Measurements from ENCODE around the gene PAPOLA.

DNA sequence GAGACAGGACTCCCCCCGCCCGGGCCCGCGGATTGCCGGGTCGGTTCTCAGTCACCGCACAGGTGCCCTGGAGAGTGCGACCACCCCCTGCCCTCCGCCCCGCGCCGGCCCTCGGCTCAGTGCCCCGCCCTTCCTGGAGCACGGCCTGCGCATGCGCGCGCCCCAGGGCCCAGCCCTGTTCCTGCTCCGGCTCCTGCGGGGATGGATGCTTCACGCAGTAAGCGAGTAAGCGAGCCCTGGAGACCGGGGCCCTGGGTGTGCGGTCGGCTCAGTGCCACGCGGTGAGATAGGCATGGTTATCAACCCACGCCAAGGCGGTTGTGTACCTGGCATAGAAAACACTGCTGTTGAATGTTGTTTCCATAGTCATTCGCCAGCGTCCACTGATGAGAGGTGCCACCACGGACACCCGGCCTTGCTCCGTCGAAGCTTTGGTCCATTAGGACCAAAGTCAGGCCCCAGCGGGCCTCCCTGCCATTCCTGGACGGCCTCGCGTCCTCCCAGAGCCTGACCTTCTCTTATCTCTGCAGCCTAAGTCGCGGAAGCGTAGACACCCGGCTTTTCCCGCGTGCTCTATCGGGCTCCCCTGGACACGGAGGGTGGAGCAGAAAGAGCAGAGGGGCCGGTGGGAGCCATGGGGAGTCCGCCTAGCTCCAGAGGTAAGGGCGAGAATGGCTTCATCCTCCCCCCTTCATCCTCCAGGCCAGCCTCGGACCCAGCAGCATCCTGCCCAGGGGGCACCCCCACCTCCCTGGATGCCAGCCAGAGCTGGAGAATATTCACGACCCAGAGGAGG, 90.6 kb downstream of the PAPOLA start:
- TF ChIP-seq CTCF (IDR thresholded peaks at IDR 0.05) (no peak), POLR2AphosphoS5 (IDR thresholded peaks at IDR 0.05; ENCODE audit: insufficient read depth in 1 of 2, low read depth in 1 of 2) (no peak), POLR2A (IDR thresholded peaks at IDR 0.05) (no peak)

Data from vagina (tissue), 2 donors.